HCT116 (cell line): Measurements from ENCODE around the gene HYLS1. TPM values are rescaled to one million over a fixed set of nuclear protein-coding genes. Genes with fewer than 3 reads are reported as not detected.

ENCODE experiments used
- ATAC-seq: fragments of 200-7000 bp; cut with Tn5 transposase; 2 replicates; pipeline ENCODE4 v1.9.1; 2020; ENCODE audit warnings: mild to moderate bottlenecking, moderate library complexity
- Bru-seq: library from RNA; stranded (reverse); fragments of 400-500 nt; gene quantifications from one replicate; lab custom pipeline; 2021; lab: Mats Ljungman, UMichigan
- BruChase-seq, 2 experiments: library from RNA; stranded (reverse); fragments of 400-500 nt; gene quantifications; one replicate each; lab custom pipeline; 2021; lab: Mats Ljungman, UMichigan
- BruUV-seq: library from RNA; stranded (reverse); fragments of 400-500 nt; replicated peaks from 2 replicates; lab custom pipeline; 2021; lab: Mats Ljungman, UMichigan
- CTCF ChIA-PET: fragments of 300-600 bp; sonication (Branson Sonifier 250); formaldehyde crosslinking; loops from one replicate; lab custom pipeline; 2021; ENCODE audit warnings: antibody characterized with exemption; lab: Charles Lee
- POLR2A ChIA-PET: fragments of 300-600, 350-600 bp; sonication (Branson Sonifier 250); formaldehyde crosslinking; loops from one replicate; lab custom pipeline; 2021; ENCODE audit warnings: antibody characterized with exemption; lab: Charles Lee
- RAD21 ChIA-PET, 2 experiments: fragments of 300-600 bp; sonication (Branson Sonifier 250); formaldehyde crosslinking; loops; one replicate each; lab custom pipeline; 2023; ENCODE audit warnings: low total read pairs in 2 of 2; ENCODE audit not compliant: uncharacterized antibody in 2 of 2, unreplicated experiment in 2 of 2, low non-redundant PET in 1 of 2; lab: Charles Lee
- DNase-seq: peaks from one replicate; pipeline ENCODE4 v3.0.0-alpha.2; 2010; ENCODE audit warnings: low read depth, low spot score
- H2AFZ ChIP-seq: fragments of 200-600 bp; shearing (Covaris generic), sonication (generic); 2 replicates; pipeline ENCODE4 v1.6.1; 2017; ENCODE audit warnings: low read depth, mixed run types, mixed read lengths, antibody characterized with exemption, low read length; ENCODE audit not compliant: poor library complexity, severe bottlenecking
- H3K27ac ChIP-seq: 2 replicates; pipeline ENCODE4 v1.5.1; 2012; ENCODE audit warnings: low read depth, low read length
- H3K27me3 ChIP-seq: fragments of 200-600 bp; sonication (generic); 2 replicates; pipeline ENCODE4 v1.6.1; 2016; ENCODE audit warnings: mixed run types, low read length, mixed read lengths; ENCODE audit not compliant: insufficient read depth
- H3K36me3 ChIP-seq, 2 experiments: fragments of 200-500 bp in 1 of 2; fragments of 200-600 bp in 1 of 2; sonication (Bioruptor generic) in 1 of 2; sonication (generic) in 1 of 2; 2 replicates each; pipeline versions ENCODE4 v1.5.1 to v1.6.1; 2014 to 2016; ENCODE audit warnings: low read length in 2 of 2, inconsistent platforms in 1 of 2, mixed read lengths in 1 of 2, mixed run types in 1 of 2; ENCODE audit not compliant: insufficient read depth in 2 of 2, control insufficient read depth in 1 of 2
- H3K4me1 ChIP-seq, 2 experiments: fragments of 200-600 bp in 1 of 2; sonication (generic) in 1 of 2; 2 replicates each; pipeline versions ENCODE4 v1.5.1 to v1.6.1; 2012 to 2017; ENCODE audit warnings: low read length in 2 of 2, inconsistent platforms in 1 of 2, mild to moderate bottlenecking in 1 of 2, mixed read lengths in 1 of 2, mixed run types in 1 of 2, moderate library complexity in 1 of 2; ENCODE audit not compliant: insufficient read depth in 2 of 2, control insufficient read depth in 1 of 2
- H3K4me2 ChIP-seq: fragments of 200-600 bp; sonication (generic); 2 replicates; pipeline ENCODE4 v1.6.1; 2017; ENCODE audit warnings: mixed run types, low read length, mixed read lengths
- H3K4me3 ChIP-seq, 2 experiments: fragments of 200-600 bp in 1 of 2; sonication (generic) in 1 of 2; replicated peaks in 1 of 2; 2 replicates each; pipeline ENCODE4 v1.5.1; 2011 to 2016; ENCODE audit warnings: low read length in 2 of 2, control low read depth in 1 of 2, low read depth in 1 of 2, mild to moderate bottlenecking in 1 of 2, mixed read lengths in 1 of 2, mixed run types in 1 of 2
- H3K79me2 ChIP-seq: fragments of 200-600 bp; sonication (generic); 2 replicates; pipeline ENCODE4 v1.6.1; 2017; ENCODE audit warnings: mild to moderate bottlenecking, mixed run types, low read length, moderate library complexity, mixed read lengths; ENCODE audit not compliant: insufficient read depth
- H3K9ac ChIP-seq: fragments of 200-600 bp; sonication (generic); 2 replicates; pipeline ENCODE4 v1.6.1; 2016; ENCODE audit warnings: low read length, mixed read lengths
- H3K9me2 ChIP-seq: fragments of 200-600 bp; sonication (generic), shearing (Covaris generic); 2 replicates; pipeline ENCODE4 v1.6.1; 2017; ENCODE audit warnings: mixed run types, mild to moderate bottlenecking, moderate library complexity; ENCODE audit not compliant: insufficient read depth
- H3K9me3 ChIP-seq, 2 experiments: fragments of 200-500 bp in 1 of 2; fragments of 200-600 bp in 1 of 2; sonication (Bioruptor generic) in 1 of 2; sonication (generic) in 1 of 2; 2 replicates each; pipeline ENCODE4 v1.6.1; 2014 to 2017; ENCODE audit warnings: low read length in 2 of 2, mixed read lengths in 2 of 2, inconsistent platforms in 1 of 2, low read depth in 1 of 2, mild to moderate bottlenecking in 1 of 2, mixed run types in 1 of 2, moderate library complexity in 1 of 2; ENCODE audit not compliant: control insufficient read depth in 1 of 2, insufficient read depth in 1 of 2
- H4K20me1 ChIP-seq: fragments of 200-600 bp; sonication (generic), shearing (Covaris generic); 2 replicates; pipeline ENCODE4 v1.6.1; 2017; ENCODE audit warnings: mixed run types, mild to moderate bottlenecking, moderate library complexity; ENCODE audit not compliant: insufficient read depth
- ATF3 ChIP-seq: IDR thresholded peaks from 2 replicates; pipeline ENCODE4 v1.6.1; 2012
- CBX3 ChIP-seq: IDR thresholded peaks from 2 replicates; pipeline ENCODE4 v1.6.1; 2012; ENCODE audit warnings: low read depth
- CEBPB ChIP-seq: IDR thresholded peaks from 2 replicates; pipeline ENCODE4 v1.6.1; 2012; ENCODE audit warnings: low read depth
- CTCF ChIP-seq, 3 experiments: fragments of 200-600 bp in 1 of 3; sonication (generic) in 1 of 3; IDR thresholded peaks in 2 of 3; conservative IDR thresholded peaks in 1 of 3; 2 replicates each; pipeline ENCODE4 v1.5.1; 2012 to 2017; ENCODE audit warnings: low read depth in 2 of 3, low read length in 2 of 3, antibody characterized with exemption in 1 of 3, borderline replicate concordance in 1 of 3, control low read depth in 1 of 3, mild to moderate bottlenecking in 1 of 3, mixed read lengths in 1 of 3, mixed run types in 1 of 3, moderate library complexity in 1 of 3; ENCODE audit not compliant: insufficient read depth in 1 of 3
- ELF1 ChIP-seq: IDR thresholded peaks from 2 replicates; pipeline ENCODE4 v1.6.1; 2012; ENCODE audit warnings: low read depth, borderline replicate concordance
- EZH2 ChIP-seq: fragments of 200-600 bp; sonication (generic); IDR thresholded peaks from 2 replicates; pipeline ENCODE4 v1.6.1; 2017; ENCODE audit warnings: antibody characterized with exemption, mixed run types
- EZH2phosphoT487 ChIP-seq: fragments of 200-600 bp; IDR thresholded peaks from 2 replicates; pipeline ENCODE4 v1.6.1; 2018; ENCODE audit warnings: antibody characterized with exemption, borderline replicate concordance
- FOSL1 ChIP-seq: IDR thresholded peaks from 2 replicates; pipeline ENCODE4 v1.6.1; 2012; ENCODE audit warnings: low read depth
- JUND ChIP-seq: IDR thresholded peaks from 2 replicates; pipeline ENCODE4 v1.6.1; 2012
- MAX ChIP-seq: IDR thresholded peaks from 2 replicates; pipeline ENCODE4 v1.6.1; 2012
- POLR2AphosphoS5 ChIP-seq: IDR thresholded peaks from 2 replicates; pipeline ENCODE4 v1.6.1; 2011; ENCODE audit warnings: mild to moderate bottlenecking, low read depth, low read length, moderate library complexity
- RAD21 ChIP-seq: IDR thresholded peaks from 2 replicates; pipeline ENCODE4 v1.6.1; 2012; ENCODE audit warnings: low read depth, mild to moderate bottlenecking
- SIN3A ChIP-seq: IDR thresholded peaks from 2 replicates; pipeline ENCODE4 v1.6.1; 2012; ENCODE audit warnings: low read depth
- SP1 ChIP-seq: IDR thresholded peaks from 2 replicates; pipeline ENCODE4 v1.6.1; 2012; ENCODE audit warnings: low read depth
- SRF ChIP-seq: IDR thresholded peaks from 2 replicates; pipeline ENCODE4 v1.6.1; 2012; ENCODE audit warnings: low read depth
- TCF7L2 ChIP-seq: IDR thresholded peaks from 2 replicates; pipeline ENCODE4 v1.7.0; 2011; ENCODE audit warnings: borderline replicate concordance, inconsistent platforms; ENCODE audit not compliant: insufficient read depth, insufficient read length; ENCODE audit errors: extremely low read depth
- YY1 ChIP-seq: IDR thresholded peaks from 2 replicates; pipeline ENCODE4 v1.6.1; 2011; ENCODE audit warnings: low read length, low read depth, moderate library complexity, mild to moderate bottlenecking; ENCODE audit not compliant: insufficient replicate concordance; ENCODE audit errors: extremely low read depth
- ZBTB33 ChIP-seq: IDR thresholded peaks from 2 replicates; pipeline ENCODE4 v1.6.1; 2011; ENCODE audit warnings: mild to moderate bottlenecking, low read length, moderate library complexity; ENCODE audit not compliant: insufficient replicate concordance; ENCODE audit errors: extremely low read depth
- ZFX ChIP-seq: fragments of 450-650 bp; IDR thresholded peaks from 2 replicates; pipeline ENCODE4 v1.6.1; 2017
- ZNF274 ChIP-seq: fragments of 200-500 bp; sonication (Bioruptor generic); IDR thresholded peaks from 2 replicates; pipeline ENCODE4 v1.6.1; 2014; ENCODE audit warnings: mild to moderate bottlenecking, low read depth, low read length, inconsistent platforms
- intact Hi-C: fragments of 100-400 bp; cut with micrococcal nuclease; formaldehyde crosslinking; loops from 2 replicates; pipeline ENCODE4 v1.10.0; 2022
- long read RNA-seq: library from polyadenylated mRNA; unstranded; transcript quantifications from one replicate; pipeline ENCODE4 v2.0.0, GENCODE V29; 2021; ENCODE audit not compliant: unreplicated experiment
- polyA plus RNA-seq: library from polyadenylated mRNA; unstranded; fragments of >200 nt; gene quantifications from 2 replicates; pipeline ENCODE4 v1.2.1, GENCODE V29; 2012; ENCODE audit warnings: missing spikeins
- total RNA-seq: library from RNA; stranded (reverse); gene quantifications from one replicate; pipeline ENCODE4 v1.2.1, GENCODE V29; 2021; ENCODE audit not compliant: unreplicated experiment

Gene HYLS1
- total RNA-seq (18.9 TPM), Bru-seq, nascent RNA (percentile 90 among the genes with signal in this experiment), BruChase-seq, experiment 1, labeled RNA remaining after a 6-hour chase (percentile 38 among the genes with signal in this experiment), BruChase-seq, experiment 2, labeled RNA remaining after a 2-hour chase (percentile 73 among the genes with signal in this experiment)
- polyA plus RNA-seq = 4.6 and 11.1 TPM in 2 replicates
- long read RNA-seq, transcript HYLS1-202 (3 exons, 2,061 nt) = major isoform, 13 of 34 reads
- long read RNA-seq, partial matches to known transcripts = 0 of 34 reads
- long read RNA-seq, other reads (novel, unspliced or antisense) = 21 of 34 reads

GRCh38 chr11:125887373-125888324 is at the start of gene HYLS1:
Gene HYLS1, plus strand, starts transcription at chr11:125887668. Its CDS starts 11,701 bp downstream, at chr11:125899369.
- peaks cover 47% of the 10 kb centered on the region for H3K79me2 ChIP-seq
- H2AFZ ChIP-seq = peak within 1 kb of the TSS; percentile 11
- no peaks in the 10 kb centered on the region for H3K27me3 ChIP-seq
- CTCF ChIA-PET = interaction anchor here (0.8 to 1.7 kb wide), 5 partner anchors 9 to 796 kb away, joined by 3 to 6 read pairs (median 4); partner anchors contain the start of gene PUS3
- peak within 1 kb of the TSS; percentile 91 for H3K4me2 ChIP-seq
- H3K36me3 ChIP-seq = peaks cover 5 to 8% of the 10 kb centered on the region in 2 experiments; a peak in 1 of 4 replicates
- RAD21 ChIA-PET = no interaction called here
- intact Hi-C loops = no loop called here
- POLR2A ChIA-PET = interaction anchor here (1.0 to 1.7 kb wide), 5 partner anchors 9 to 306 kb away, joined by 3 to 13 read pairs (median 7); partner anchors contain the start of gene PUS3
- peak within 1 kb of the TSS; percentile 91 for H3K27ac ChIP-seq
- no peaks in the 10 kb centered on the region for H4K20me1 ChIP-seq
- H3K9me2 ChIP-seq = no peaks in the 10 kb centered on the region
- peak within 1 kb of the TSS; percentile 64 to 81 for H3K4me3 ChIP-seq
- H3K4me1 ChIP-seq = peaks cover 4 to 25% of the 10 kb centered on the region in 2 experiments; a peak in 3 of 4 replicates
- H3K9me3 ChIP-seq = no peaks in the 10 kb centered on the region
- BruUV-seq = no TSS peak
- DNase-seq (peak; percentile 92), ATAC-seq (peak; percentile 87)
- peak within 1 kb of the TSS; percentile 93 for H3K9ac ChIP-seq
- TF ChIP-seq RAD21 (no peak), CBX3 (peak; percentile 86), ELF1 (no peak; the same call in 1 of the 2 replicates), JUND (no peak), CEBPB (no peak), ZNF274 (no peak), POLR2AphosphoS5 (peak; percentile 87), FOSL1 (no peak), SRF (no peak), ATF3 (no peak), SP1 (peak; percentile 78), YY1 (peak; percentile 23), ZFX (peak; percentile 89), EZH2phosphoT487 (no peak), TCF7L2 (peak; percentile 17), CTCF (IDR thresholded peaks at IDR 0.05 in 2 of 3, conservative IDR thresholded peaks at IDR 0.05 in 1 of 3; ENCODE audit: borderline replicate concordance in 1 of 3, insufficient read depth in 1 of 3, low read depth in 2 of 3, low read length in 2 of 3) (peak in 1 of 3 experiments; percentile 41; a peak in 1 of 6 replicates), SIN3A (peak; percentile 73; the same call in 1 of the 2 replicates), EZH2 (no peak), MAX (peak; percentile 96), ZBTB33 (no peak)
